Measurements from ENCODE around the gene YBX2. TPM values are rescaled to one million over a fixed set of nuclear protein-coding genes. Genes with fewer than 3 reads are reported as not detected.

The YBX2 gene
- total RNA-seq, 1 experiment from 2014 or later, result 24.0 TPM

DNA sequence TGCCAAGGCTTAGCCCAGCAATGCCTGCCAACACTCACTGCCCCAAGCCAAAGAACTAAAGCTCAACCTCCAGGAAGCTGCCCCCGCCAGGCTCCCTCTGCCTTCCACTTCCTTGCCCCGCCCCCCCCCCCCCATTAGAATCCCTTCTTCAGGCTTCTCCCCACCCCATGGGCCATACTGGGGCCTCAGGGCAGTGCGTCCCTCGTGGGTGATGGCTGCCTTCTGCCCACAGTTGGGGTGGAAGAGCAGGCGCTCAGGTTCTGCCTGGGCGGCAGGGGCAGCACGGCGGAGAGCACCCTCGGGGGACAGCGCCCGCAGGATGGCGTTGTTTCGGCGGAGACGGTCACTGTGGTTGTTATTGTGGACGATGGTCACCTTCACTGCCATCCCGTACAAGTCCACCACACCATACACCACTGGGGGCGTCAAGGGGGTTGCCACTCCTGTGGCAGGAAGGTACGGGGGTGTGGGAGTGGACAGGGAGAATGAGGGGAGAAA, 30.6 kb upstream of the YBX2 start:
- Histone ChIP-seq H3K79me1 (ENCODE audit: insufficient read depth, low read depth, low read length, poor library complexity, severe bottlenecking) (no peaks in the 10 kb centered on the region), H2BK12ac (ENCODE audit: insufficient read length, low read depth, low read length) (no peak overlapping the region), H3K56ac (ENCODE audit: insufficient read length, low read depth, low read length) (no peak overlapping the region), H3K27ac (ENCODE audit: insufficient read length, low read depth, low read length) (no peak overlapping the region), H3K27me3 (ENCODE audit: insufficient read depth, low read length) (no peaks in the 10 kb centered on the region), H4K5ac (ENCODE audit: insufficient read length, low read depth, low read length) (no peak overlapping the region), H3K18ac (ENCODE audit: insufficient read length, low read depth, low read length) (no peak overlapping the region), H2BK5ac (ENCODE audit: insufficient read length, low read length) (no peak overlapping the region), H3K4me1 (ENCODE audit: insufficient read depth, low read length) (no peaks in the 10 kb centered on the region), H3K9ac (ENCODE audit: extremely low read depth, insufficient read length, low read length) (no peak overlapping the region), H3K23ac (ENCODE audit: insufficient read length, low read depth, low read length) (no peak overlapping the region), H3K14ac (ENCODE audit: insufficient read depth, low read length) (no peak overlapping the region), H4K91ac (ENCODE audit: insufficient read length, low read depth, low read length) (no peak overlapping the region), H4K8ac (replicated peaks; ENCODE audit: insufficient read length, low read depth, low read length) (no peak overlapping the region), H2AK5ac (ENCODE audit: insufficient read length, low read length) (no peak overlapping the region), H3T11ph (ENCODE audit: low read length) (no peak overlapping the region), H3K4ac (ENCODE audit: low read depth, low read length) (no peak overlapping the region), H3K79me2 (ENCODE audit: insufficient read depth, low read length) (peaks cover 2% of the 10 kb centered on the region; the same call in 1 of the 2 replicates), H3K23me2 (ENCODE audit: insufficient read length, low read depth, low read length, poor library complexity, severe bottlenecking) (peaks cover 8% of the 10 kb centered on the region), H4K20me1 (ENCODE audit: control insufficient read depth, insufficient read depth, insufficient read length) (no peaks in the 10 kb centered on the region), H2AFZ (ENCODE audit: low read length) (no peak overlapping the region), H2BK15ac (ENCODE audit: low read depth, low read length) (no peak overlapping the region), H2BK120ac (ENCODE audit: low read depth, low read length, poor library complexity, severe bottlenecking) (no peak overlapping the region), H3K9me3 (ENCODE audit: control insufficient read depth, low read depth, low read length) (no peaks in the 10 kb centered on the region), H3K4me2 (ENCODE audit: insufficient read depth, insufficient read length, low read length) (no peak overlapping the region), H2BK20ac (ENCODE audit: low read depth, low read length, poor library complexity, severe bottlenecking) (no peak overlapping the region)
- Mint-ChIP-seq H3K27ac (no peak overlapping the region), H3K9me3 (no peaks in the 10 kb centered on the region), H3K4me1 (peaks cover 11% of the 10 kb centered on the region in 2 experiments), H3K27me3 (ENCODE audit: low read depth) (no peaks in the 10 kb centered on the region), H3K4me3 (peak overlapping the region in 1 of 2 experiments; percentile 46; a peak in 1 of 5 replicates), H3K36me3 (ENCODE audit: insufficient read depth in 1 of 3, low read depth in 3 of 3) (peaks cover 36 to 65% (median 65%) of the 10 kb centered on the region in 3 experiments; a peak in 6 of 7 replicates)
- WGBS (ENCODE audit: extremely low coverage, insufficient read length, low lambda C conversion rate), result no CpG with 5 or more reads among the region's 19 CpGs
- TF ChIP-seq, protein P1, sequence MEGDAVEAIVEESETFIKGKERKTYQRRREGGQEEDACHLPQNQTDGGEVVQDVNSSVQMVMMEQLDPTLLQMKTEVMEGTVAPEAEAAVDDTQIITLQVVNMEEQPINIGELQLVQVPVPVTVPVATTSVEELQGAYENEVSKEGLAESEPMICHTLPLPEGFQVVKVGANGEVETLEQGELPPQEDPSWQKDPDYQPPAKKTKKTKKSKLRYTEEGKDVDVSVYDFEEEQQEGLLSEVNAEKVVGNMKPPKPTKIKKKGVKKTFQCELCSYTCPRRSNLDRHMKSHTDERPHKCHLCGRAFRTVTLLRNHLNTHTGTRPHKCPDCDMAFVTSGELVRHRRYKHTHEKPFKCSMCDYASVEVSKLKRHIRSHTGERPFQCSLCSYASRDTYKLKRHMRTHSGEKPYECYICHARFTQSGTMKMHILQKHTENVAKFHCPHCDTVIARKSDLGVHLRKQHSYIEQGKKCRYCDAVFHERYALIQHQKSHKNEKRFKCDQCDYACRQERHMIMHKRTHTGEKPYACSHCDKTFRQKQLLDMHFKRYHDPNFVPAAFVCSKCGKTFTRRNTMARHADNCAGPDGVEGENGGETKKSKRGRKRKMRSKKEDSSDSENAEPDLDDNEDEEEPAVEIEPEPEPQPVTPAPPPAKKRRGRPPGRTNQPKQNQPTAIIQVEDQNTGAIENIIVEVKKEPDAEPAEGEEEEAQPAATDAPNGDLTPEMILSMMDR (conservative IDR thresholded peaks at IDR 0.05), result no peak
- DNase-seq, result no peak

Measured in H9 (cell line).